Measurements from ENCODE around the gene SLC6A3.

The SLC6A3 gene

DNA sequence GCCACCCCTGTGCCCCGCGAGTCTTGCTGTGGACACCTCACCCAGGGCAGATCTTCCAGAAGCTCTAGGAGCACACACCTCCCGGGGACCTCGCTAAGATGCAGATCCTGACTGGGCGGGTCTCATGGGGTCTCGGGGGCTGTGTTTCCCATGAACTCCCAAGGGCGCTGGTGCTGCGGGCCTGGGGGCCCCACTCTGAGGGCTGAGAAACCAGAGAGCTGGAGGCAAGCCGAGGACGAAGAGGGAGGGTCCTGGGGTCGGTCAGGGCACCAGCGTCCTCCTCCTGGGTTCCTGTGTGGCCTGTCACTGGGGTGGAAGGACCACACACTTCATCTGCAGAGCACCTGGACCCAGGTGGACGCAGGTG lies 30.2 kb downstream of the SLC6A3 start:
- intact Hi-C loops (cut with DNase I; ENCODE audit: low total_unique reads): no loop called here
- TF ChIP-seq, protein P1, sequence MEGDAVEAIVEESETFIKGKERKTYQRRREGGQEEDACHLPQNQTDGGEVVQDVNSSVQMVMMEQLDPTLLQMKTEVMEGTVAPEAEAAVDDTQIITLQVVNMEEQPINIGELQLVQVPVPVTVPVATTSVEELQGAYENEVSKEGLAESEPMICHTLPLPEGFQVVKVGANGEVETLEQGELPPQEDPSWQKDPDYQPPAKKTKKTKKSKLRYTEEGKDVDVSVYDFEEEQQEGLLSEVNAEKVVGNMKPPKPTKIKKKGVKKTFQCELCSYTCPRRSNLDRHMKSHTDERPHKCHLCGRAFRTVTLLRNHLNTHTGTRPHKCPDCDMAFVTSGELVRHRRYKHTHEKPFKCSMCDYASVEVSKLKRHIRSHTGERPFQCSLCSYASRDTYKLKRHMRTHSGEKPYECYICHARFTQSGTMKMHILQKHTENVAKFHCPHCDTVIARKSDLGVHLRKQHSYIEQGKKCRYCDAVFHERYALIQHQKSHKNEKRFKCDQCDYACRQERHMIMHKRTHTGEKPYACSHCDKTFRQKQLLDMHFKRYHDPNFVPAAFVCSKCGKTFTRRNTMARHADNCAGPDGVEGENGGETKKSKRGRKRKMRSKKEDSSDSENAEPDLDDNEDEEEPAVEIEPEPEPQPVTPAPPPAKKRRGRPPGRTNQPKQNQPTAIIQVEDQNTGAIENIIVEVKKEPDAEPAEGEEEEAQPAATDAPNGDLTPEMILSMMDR (IDR thresholded peaks at IDR 0.05): no peak
- H3K4me1 ChIP-seq: no peaks in the 10 kb centered on the region
- H3K27me3 ChIP-seq: peaks cover 0 to 33% of the 10 kb centered on the region in 2 donors
- no peak overlapping the region for H3K4me3 ChIP-seq
- no peaks in the 10 kb centered on the region for H3K36me3 ChIP-seq
- no peak for DNase-seq
- H3K27ac ChIP-seq: no peak overlapping the region
- H3K9me3 ChIP-seq: no peaks in the 10 kb centered on the region

DNA sequence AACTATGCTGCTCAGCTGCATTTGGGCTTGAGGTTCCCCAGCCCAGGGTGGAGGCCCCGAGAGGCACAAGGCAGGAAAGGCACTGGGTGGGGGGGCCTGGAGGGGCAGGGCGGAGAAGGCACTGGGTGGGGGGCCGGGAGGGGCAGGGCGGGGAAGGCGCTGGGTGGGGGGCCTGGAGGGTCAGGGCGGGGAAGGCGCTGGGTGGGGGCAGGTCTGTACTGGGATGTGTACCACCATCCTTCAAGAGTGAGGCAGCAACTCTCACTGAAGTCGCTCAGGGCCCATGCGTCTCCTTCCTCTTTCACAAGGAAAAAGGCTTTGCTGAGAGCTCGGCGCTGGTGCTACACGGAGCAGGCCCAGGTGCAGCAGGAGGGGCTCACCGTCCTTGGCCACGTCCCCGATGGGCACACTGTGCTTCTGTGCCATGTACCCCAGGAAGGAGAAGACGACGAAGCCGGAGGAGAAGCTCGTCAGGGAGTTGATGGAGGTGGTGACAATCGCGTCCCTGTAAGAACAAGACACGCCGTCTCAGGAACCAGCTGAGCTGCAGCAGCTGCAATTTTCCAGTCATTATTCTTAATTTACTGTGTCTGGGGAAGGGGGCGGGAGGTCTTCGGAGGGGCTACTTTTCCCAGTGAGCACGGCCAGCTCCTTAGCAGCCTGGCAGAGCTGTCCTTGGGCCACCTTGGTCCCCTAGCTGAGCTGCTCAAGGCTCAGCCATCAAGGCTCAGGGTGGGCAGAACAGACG lies 30.8 kb downstream of the SLC6A3 start:
- intact Hi-C loops (cut with DNase I; ENCODE audit: low total_unique reads): no loop called here

DNA sequence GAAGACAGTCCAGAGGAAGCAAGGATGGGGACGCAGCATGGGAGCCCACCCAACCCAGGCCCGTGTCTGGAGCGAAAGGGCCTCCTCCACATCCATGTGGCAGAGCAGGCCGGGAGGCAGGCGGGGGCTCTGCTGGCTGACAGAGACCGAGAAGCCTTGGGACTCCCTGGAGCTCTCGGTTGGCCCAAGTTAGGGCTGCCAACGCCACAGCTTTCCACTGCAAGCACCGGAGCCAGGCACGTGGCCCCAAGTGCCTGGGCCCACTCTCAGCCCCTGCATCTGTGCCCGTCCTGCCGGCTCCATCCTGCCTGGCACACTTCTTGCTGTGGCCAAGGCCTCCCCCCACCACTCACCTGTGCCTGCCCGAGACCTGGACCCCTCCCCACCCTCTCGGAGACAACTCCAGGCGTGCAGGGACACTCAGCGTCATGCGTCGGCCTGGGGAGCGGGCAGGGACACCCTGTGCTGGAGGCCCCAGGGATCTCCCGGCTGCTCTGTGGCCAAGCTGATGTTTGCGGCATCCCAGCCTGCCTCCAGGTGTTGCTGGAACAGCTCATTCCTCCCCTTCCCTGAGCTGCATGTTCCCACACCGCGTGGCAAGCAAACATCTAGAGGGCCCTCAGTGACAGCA lies 31.5 kb downstream of the SLC6A3 start:
- no peak for DNase-seq
- intact Hi-C loops (cut with DNase I; ENCODE audit: low total_unique reads): no loop called here
- TF ChIP-seq, protein P1 (IDR thresholded peaks at IDR 0.05): no peak

More for the DNA sequence above, 30.8 kb downstream of the SLC6A3 start:
- Histone ChIP-seq H3K27me3 (peaks cover 0 to 38% of the 10 kb centered on the region in 2 donors), H3K4me3 (no peak overlapping the region), H3K36me3 (no peaks in the 10 kb centered on the region), H3K4me1 (no peaks in the 10 kb centered on the region), H3K9me3 (no peaks in the 10 kb centered on the region), H3K27ac (no peak overlapping the region)
- TF ChIP-seq, protein P1 (IDR thresholded peaks at IDR 0.05): no peak
- no peak for DNase-seq

DNA sequence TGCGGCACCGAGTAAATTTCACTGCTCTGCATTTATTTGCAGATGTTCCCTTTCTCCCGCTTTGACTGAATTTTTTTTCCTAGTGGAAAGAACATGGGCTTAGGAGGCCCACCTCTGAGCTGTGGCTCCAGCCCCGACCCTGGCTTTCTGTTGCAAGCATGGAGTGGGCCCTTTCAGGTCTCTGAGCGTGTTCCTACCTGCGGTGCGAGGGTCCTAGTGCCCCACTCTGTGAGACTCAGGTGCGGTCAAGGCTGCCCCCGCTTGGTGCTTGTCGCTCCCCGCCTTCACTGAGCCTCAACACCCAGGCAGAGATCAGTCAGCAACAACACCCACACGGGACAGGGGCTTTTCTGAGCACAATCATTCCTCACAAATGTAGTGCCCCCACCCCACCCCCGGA lies 32.0 kb downstream of the SLC6A3 start:
- no peak overlapping the region for H3K4me3 ChIP-seq
- H3K4me1 ChIP-seq: no peaks in the 10 kb centered on the region
- TF ChIP-seq, protein P1 (IDR thresholded peaks at IDR 0.05): no peak
- H3K27me3 ChIP-seq: peaks cover 0 to 44% of the 10 kb centered on the region in 2 donors
- no peaks in the 10 kb centered on the region for H3K9me3 ChIP-seq
- no peak overlapping the region for H3K27ac ChIP-seq
- H3K36me3 ChIP-seq: no peaks in the 10 kb centered on the region
- intact Hi-C loops (cut with DNase I; ENCODE audit: low total_unique reads): no loop called here
- no peak for DNase-seq

More for the DNA sequence above, 31.5 kb downstream of the SLC6A3 start:
- no peaks in the 10 kb centered on the region for H3K4me1 ChIP-seq
- H3K4me3 ChIP-seq: no peak overlapping the region
- H3K9me3 ChIP-seq: no peaks in the 10 kb centered on the region
- H3K27me3 ChIP-seq: peaks cover 0 to 42% of the 10 kb centered on the region in 2 donors
- H3K27ac ChIP-seq: no peak overlapping the region
- no peaks in the 10 kb centered on the region for H3K36me3 ChIP-seq

DNA sequence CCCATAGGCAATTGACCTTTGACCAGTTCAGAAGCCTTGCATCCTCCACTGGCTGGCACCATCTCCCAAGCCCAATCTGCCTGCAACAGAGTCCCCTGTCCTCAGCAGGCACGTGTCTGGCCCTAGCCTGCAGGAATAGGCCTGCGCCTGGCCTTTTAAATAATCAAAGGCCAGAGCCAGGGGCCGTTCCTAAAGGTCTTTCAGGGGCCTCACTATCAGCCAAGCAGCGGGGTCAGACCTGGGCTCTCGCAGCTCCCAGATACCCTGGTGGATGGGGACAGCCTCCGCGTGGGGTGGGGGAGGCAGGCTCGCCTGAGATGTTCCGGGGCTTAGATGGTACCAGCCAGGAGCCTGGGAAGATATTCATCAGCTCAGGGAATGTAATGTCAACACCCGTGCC lies 32.6 kb downstream of the SLC6A3 start:
- Histone ChIP-seq H3K36me3 (no peaks in the 10 kb centered on the region), H3K4me1 (no peaks in the 10 kb centered on the region), H3K9me3 (no peaks in the 10 kb centered on the region), H3K27ac (no peak overlapping the region), H3K4me3 (no peak overlapping the region), H3K27me3 (peaks cover 0 to 45% of the 10 kb centered on the region in 2 donors)
- peak in 1 of 2 donors; percentile 3 for DNase-seq
- TF ChIP-seq, protein P1 (IDR thresholded peaks at IDR 0.05): no peak
- intact Hi-C loops (cut with DNase I; ENCODE audit: low total_unique reads): no loop called here

Measured in tibial artery (tissue), 4 donors.